NCI-H146 treated with DMSO at 0.1 percent for 48 hours (cell line): ENCODE results near the gene ESR2.
"Not testable (repeated sequence)": the region's sequence is repeated elsewhere in the genome, so short reads cannot be mapped to it uniquely, and the experiment has no call there.

Experiments used
- DNase-seq: peaks from one replicate; lab custom pipeline; 2025; ENCODE audit not compliant: unreplicated experiment; lab: John Stamatoyannopoulos, UW

ESR2 gene

GRCh38 chr14:64158608-64159007, 135.6 kb downstream of the ESR2 start:
- DNase-seq = peak; percentile 0

DNA sequence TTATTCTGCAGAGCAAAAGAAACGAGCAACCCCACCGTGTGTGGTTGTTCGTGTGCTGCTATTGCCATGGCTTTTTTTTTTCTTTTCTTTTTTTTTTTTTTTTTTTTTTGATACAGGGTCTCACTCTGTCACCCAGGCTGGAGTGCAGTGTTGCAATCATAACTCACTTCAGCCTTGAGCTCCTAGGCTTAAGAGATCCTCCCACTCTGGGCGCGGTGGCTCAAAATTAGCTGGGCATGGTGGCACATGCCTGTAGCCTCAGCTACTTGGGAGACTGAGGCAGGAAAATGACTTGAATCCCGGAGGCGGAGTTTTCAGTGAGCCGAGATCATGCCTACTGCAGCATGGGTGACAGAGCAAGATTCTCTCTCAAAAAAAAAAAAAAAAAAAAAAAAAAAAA, 144.2 kb downstream of the ESR2 start:
- no peak for DNase-seq

- DNase-seq = no peak
Observed at GRCh38 chr14:64147126-64147790, 146.9 kb downstream of the ESR2 start.

GRCh38 chr14:64137657-64138290, 156.4 kb downstream of the ESR2 start:
- DNase-seq = no peak

DNA sequence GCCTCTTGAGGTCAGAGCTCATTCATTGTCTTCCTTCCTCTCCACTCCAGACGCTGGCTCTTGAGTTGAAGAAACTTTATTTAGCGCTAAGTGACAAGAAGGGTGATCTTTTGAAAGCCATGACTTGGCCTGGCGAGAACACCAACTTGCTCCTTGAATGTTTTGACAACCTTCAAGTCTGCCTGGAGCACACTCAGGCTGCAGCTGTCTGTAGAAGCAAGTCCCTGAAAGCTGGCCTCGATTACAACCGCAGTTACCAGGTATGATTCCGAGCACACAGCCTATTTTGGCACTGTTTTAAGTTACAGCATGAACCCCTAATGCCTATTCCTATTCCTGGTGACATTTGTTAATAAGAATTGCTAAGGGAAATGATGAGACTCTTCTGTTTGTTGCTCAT, 167.6 kb downstream of the ESR2 start:
- no peak for DNase-seq

GRCh38 chr14:64125270-64125669, 168.9 kb downstream of the ESR2 start:
- no peak for DNase-seq

DNA sequence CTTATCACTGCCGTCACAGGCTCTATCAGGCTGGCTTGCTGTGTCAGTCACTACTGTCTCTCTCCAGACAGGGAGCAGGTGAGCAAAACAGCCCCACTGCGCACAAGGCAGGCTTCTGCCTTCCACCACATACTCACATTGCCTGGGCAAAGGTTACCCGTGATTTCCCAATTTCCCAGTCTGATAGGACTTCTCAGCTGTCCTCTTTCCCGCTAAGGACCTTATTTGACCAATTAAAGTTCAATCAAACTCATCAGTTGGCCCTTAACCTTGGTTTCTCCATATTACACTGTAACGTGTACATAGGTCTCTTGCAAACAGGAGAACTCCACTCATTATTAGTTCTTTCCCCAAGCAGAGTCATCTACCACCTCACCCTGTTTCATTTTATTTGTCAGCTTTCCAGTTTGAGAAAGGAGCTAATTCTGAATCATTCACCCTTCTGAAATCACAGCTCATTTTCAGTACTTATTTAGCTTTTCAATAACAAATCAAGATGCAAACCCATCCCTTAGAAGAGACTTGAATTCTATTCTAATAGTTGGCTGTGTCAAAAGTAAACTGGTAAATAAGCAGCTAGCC, 170.8 kb downstream of the ESR2 start:
- DNase-seq = no peak

DNA sequence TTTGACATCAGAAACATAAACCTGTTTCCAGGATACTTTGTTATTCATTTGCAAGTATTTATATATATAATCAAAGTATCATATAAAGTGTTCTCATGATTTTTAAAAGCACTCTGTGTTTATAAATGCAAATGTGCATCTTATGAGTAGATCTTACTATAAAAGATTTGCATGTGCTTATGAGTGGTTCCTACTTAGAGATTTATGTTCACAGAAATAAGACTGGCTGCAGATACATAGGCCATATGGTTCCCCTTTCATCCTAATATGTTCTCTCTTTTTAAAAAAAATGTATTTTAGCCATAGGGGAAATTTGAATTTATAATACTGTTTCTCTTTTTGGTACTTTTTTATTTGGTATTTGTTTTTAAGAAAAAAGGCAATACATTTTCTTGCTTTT, 174.2 kb downstream of the ESR2 start:
- DNase-seq = no peak

- DNase-seq = no peak
Observed at GRCh38 chr14:64119500-64119899, 174.7 kb downstream of the ESR2 start.

DNA sequence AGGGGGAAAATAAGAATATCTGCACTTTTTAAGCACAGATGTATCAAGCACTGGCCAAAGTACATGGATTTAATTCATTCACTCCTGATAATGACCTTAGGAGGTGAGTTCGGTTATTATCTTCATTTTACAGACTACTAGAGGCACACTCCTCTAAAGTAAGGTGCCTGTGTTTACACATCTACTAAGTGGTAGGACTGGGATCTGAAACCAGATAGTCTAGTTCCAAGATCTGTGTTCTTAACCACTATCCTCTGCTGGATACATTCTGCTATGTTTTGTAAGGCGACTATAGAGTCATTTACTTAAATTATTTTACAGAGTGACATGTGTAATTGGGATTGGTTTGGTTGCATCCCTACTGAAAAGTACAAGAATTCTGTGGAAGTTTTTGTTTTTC, 175.3 kb downstream of the ESR2 start:
- DNase-seq = no peak

GRCh38 chr14:64118403-64118742, 175.8 kb downstream of the ESR2 start:
- not testable (repeated sequence) for DNase-seq

DNA sequence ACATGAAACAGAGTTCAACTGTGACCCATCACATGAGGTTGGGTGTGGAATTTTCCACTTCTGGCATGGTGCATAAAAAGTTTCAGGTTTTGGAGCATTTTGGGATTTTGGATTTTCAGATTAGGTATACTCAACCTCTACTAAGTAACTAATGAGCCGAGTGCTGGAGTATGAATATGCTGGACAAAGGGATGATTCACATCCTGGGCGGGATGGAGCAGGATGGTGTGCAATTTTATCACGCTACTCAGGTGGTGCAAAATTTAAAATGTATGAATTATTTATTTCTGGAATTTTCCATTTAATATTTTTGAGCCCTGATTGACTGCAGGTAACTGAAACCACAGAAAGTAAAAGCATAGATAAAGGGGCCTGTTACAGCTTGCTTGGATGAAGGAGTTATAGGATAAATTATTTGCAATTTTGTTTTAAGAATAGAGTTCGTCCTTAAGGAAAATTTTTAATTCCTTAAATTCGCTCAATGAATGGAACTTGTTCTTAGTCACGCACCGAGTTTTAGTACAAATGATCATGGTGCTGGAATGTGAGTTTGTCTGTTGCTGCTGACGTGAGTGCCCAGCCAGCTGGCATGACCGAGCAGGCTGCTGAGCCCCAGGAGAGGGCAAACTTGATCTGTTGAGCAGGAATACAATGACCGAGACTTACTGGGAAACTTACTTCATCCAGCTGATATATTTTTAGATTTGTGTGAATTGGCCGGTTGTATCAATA, 176.3 kb downstream of the ESR2 start:
- no peak for DNase-seq

DNA sequence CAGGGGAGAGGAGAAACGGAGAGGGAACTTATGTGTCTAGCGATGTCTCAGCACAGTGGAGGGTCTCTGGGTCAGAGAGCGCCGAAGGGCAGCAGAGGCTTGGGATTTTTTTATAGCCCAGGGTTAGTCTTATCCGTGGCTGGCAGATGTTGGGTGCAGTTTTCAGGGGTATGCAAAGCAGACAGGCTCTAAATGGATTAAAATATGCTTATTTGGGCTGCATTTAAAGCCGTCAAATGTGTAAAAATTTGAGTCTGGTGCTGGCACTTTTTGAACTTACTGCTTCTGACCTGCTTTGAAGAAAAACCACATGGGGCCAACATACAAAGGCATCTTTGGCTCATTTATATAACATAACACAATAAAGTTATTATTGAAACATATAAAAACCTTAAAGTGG, 178.8 kb downstream of the ESR2 start:
- no peak for DNase-seq

DNA sequence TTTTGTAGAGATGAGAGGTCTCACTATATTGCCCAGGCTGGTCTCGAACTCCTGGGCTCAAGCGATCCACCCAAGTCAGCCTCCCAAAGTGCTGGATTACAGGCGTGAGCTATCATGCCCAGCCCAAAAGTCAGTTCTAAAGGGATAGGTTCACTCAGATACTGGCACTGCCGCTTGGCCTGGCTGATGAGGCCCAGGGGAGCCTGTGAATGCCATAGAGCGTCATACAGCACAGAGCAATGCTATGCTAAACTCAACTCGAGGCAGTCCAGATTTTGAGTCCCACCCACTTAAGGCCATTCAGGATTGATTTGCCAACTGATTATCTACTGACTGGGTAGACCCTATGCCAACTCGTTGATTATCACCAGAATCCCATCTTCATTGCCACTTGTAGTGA, 179.4 kb downstream of the ESR2 start:
- no peak for DNase-seq

DNA sequence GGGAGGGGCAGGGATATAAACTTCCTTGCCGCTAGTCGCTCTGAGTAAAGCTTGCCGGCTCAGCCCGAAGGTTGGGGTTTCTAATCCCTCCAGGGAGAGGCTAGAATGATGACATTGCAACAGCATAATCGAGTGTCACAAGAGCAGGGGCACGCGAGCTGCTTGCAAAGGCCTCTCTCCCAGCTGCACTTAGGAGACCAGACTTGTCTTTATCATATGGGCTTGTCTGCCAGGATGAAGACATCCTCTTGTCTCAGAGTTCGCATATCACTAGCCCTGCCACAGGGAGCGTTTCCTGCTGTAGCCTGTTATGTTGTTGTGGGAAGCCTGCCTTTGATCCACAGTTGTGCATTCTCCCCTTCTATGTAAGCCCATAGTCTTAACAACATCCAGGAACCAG, 180.0 kb downstream of the ESR2 start:
- no peak for DNase-seq

DNA sequence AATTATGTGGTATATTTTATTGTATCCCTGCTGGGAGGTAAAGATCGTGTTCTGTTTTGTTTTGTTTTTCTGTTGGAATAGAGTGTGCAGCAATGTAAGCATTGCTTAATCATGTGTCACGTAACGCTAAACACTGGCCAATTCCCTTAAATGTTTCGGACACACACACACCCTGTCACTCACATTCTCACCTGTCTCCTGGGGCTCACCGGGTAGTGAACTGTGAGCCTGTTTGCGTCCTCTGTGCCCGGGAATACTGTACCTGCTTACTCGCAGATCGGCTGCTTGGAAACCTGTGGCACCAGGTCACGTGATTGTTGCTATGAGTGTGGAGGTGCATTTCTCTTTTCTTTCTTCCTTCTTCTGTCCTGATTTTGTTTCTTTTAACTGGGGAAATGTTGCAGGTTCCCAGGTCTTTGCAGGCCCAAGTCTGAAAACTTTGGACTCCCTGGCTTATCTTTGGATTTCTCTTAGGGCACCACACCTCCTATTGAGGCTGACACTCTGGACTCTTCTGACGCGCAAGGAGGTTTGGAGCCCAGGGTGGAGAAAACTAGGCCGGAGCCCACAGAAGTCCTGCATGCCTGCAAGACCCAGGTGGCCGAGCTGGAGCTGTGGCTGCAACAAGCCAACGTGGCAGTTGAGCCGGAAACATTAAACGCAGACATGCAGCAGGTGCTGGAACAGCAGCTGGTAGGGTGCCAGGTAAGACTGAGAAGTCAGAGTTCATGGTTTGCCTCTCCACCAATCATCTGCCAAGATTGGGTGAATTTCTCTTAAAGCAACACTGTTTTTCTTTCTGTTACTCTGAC, 181.1 kb downstream of the ESR2 start:
- DNase-seq = peak; percentile 40

GRCh38 chr14:64110802-64111201, 183.4 kb downstream of the ESR2 start:
- no peak for DNase-seq

- DNase-seq = no peak
Observed at GRCh38 chr14:64109819-64110554, 184.2 kb downstream of the ESR2 start.

- DNase-seq = no peak
Observed at GRCh38 chr14:64107438-64107837, 186.7 kb downstream of the ESR2 start.

- DNase-seq = no peak
Observed at GRCh38 chr14:64098120-64098519, 196.1 kb downstream of the ESR2 start.

DNA sequence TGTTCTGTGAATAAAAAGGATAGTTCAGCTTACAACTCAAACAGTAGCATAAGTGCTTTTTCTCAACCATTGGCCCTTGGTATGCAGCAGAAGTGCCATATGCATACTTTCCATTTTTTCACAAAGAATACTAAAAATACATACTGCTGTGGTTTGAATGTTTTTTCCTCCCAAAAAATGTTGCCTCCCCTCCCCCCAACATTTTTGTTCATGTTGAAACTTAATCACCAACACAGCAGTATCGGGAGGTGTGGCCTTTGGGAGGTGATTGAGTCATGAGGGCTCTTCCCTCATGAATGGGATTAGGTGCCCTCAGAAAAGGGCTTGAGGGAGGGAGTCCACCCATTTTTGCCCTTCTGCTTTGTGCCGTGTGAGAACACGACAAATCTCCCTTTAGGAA, 198.6 kb downstream of the ESR2 start:
- DNase-seq = no peak
